ENCODE measurements around the gene BAD. TPM values are rescaled to one million over a fixed set of nuclear protein-coding genes. Genes with fewer than 3 reads are reported as not detected.

BAD gene
- total and polyA plus RNA-seq, 2 of the 13 experiments (the other 11 are each of a cell fraction or from before 2014, with no cell fraction given), result 17.9 to 28.5 TPM

DNA sequence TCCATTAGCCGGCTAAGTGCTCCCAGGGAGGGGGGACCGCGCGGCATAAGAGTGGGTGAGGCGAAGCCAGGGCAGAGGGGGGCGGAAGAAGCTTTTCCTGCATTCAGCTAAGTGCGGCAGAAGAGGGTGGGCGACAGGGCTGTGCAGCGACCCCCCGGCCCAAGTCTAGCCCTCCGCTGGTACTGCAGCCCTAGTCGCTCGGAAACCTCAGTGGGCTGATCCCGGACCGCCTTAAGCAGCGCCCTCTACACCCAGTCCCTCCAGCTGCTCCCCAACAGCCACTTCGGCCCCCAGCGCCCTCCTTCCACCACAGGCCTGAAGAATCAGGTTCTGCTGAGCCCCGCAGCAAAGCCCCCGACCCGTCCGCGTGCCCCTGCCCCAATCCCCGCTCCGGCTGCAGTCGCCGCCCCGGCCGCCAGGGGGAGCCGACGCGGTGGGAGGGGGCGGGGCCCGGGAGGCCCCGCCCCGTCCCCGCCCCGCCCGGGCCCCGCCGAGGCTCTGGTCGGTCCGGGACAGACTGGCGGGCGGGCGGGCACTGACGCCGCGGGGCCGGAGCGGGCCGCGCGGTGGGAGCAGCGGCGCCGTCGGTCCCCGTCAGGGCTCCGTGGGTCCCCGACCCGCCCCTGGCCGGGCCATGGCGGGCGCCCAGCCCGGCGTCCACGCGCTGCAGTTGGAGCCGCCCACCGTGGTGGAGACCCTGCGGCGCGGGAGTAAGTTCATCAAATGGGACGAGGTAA lies 33.3 kb downstream of the BAD start, which contains the start of gene PLCB3 (continued):
- TF ChIP-seq, protein P1, sequence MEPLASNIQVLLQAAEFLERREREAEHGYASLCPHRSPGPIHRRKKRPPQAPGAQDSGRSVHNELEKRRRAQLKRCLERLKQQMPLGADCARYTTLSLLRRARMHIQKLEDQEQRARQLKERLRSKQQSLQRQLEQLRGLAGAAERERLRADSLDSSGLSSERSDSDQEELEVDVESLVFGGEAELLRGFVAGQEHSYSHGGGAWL (CRISPR knock-in tag; IDR thresholded peaks at IDR 0.05), result no peak
- TF ChIP-seq ZNF839 (CRISPR knock-in tag; IDR thresholded peaks at IDR 0.05; ENCODE audit: borderline replicate concordance) (no peak), ZNF746 (CRISPR knock-in tag; IDR thresholded peaks at IDR 0.05) (no peak), ZBTB7A (CRISPR knock-in tag; IDR thresholded peaks at IDR 0.05) (peak; percentile 90), ZNF530 (CRISPR knock-in tag; IDR thresholded peaks at IDR 0.05; ENCODE audit: low read depth) (no peak), ZNF572 (CRISPR knock-in tag; IDR thresholded peaks at IDR 0.05) (0 out of 2 replicates have a peak, but pooled peaks have one; percentile 34), ZNF331 (CRISPR knock-in tag; IDR thresholded peaks at IDR 0.05) (0 out of 2 replicates have a peak, but pooled peaks have one; percentile 4), ZNF768 (CRISPR knock-in tag; IDR thresholded peaks at IDR 0.05) (0 out of 2 replicates have a peak, but pooled peaks have one; percentile 11), KDM2A (CRISPR knock-in tag; IDR thresholded peaks at IDR 0.05; ENCODE audit: borderline replicate concordance, low read depth) (peak; percentile 58; the same call in 1 of the 2 replicates), CEBPG (CRISPR knock-in tag; IDR thresholded peaks at IDR 0.05) (no peak), TMF1 (CRISPR knock-in tag; IDR thresholded peaks at IDR 0.05; ENCODE audit: low read depth) (no peak), TRIM24 (CRISPR knock-in tag; IDR thresholded peaks at IDR 0.05) (no peak), ZSCAN21 (CRISPR knock-in tag; IDR thresholded peaks at IDR 0.05; ENCODE audit: borderline replicate concordance) (no peak), SAFB2 (CRISPR knock-in tag; IDR thresholded peaks at IDR 0.05; ENCODE audit: borderline replicate concordance, low read depth) (no peak), SIN3A (IDR thresholded peaks at IDR 0.05; ENCODE audit: borderline replicate concordance, low read depth, low read length) (peak; percentile 19; the same call in 1 of the 2 replicates), ZFP91 (CRISPR knock-in tag; IDR thresholded peaks at IDR 0.05; ENCODE audit: borderline replicate concordance) (peak; percentile 29; the same call in 1 of the 2 replicates), AGO1 (IDR thresholded peaks at IDR 0.05; ENCODE audit: low read depth, low read length, poor library complexity, severe bottlenecking) (peak; percentile 5), FLYWCH1 (CRISPR knock-in tag; IDR thresholded peaks at IDR 0.05) (0 out of 2 replicates have a peak, but pooled peaks have one; percentile 20), CCDC6 (CRISPR knock-in tag; IDR thresholded peaks at IDR 0.05) (no peak), ZNF121 (CRISPR knock-in tag; IDR thresholded peaks at IDR 0.05) (no peak), SP1 (IDR thresholded peaks at IDR 0.05) (no peak), SP1 (CRISPR knock-in tag; IDR thresholded peaks at IDR 0.05) (peak; percentile 88), MAFK (conservative IDR thresholded peaks at IDR 0.05 in 1 of 2, IDR thresholded peaks at IDR 0.05 in 1 of 2; ENCODE audit: low read length in 2 of 2) (no peak), ETV6 (CRISPR knock-in tag; conservative IDR thresholded peaks at IDR 0.05) (no peak), ZNF879 (CRISPR knock-in tag; IDR thresholded peaks at IDR 0.05) (no peak), HDAC6 (IDR thresholded peaks at IDR 0.05; ENCODE audit: low read depth, low read length) (no peak)
- TF ChIP-seq, protein P2, sequence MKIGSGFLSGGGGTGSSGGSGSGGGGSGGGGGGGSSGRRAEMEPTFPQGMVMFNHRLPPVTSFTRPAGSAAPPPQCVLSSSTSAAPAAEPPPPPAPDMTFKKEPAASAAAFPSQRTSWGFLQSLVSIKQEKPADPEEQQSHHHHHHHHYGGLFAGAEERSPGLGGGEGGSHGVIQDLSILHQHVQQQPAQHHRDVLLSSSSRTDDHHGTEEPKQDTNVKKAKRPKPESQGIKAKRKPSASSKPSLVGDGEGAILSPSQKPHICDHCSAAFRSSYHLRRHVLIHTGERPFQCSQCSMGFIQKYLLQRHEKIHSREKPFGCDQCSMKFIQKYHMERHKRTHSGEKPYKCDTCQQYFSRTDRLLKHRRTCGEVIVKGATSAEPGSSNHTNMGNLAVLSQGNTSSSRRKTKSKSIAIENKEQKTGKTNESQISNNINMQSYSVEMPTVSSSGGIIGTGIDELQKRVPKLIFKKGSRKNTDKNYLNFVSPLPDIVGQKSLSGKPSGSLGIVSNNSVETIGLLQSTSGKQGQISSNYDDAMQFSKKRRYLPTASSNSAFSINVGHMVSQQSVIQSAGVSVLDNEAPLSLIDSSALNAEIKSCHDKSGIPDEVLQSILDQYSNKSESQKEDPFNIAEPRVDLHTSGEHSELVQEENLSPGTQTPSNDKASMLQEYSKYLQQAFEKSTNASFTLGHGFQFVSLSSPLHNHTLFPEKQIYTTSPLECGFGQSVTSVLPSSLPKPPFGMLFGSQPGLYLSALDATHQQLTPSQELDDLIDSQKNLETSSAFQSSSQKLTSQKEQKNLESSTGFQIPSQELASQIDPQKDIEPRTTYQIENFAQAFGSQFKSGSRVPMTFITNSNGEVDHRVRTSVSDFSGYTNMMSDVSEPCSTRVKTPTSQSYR (CRISPR knock-in tag; IDR thresholded peaks at IDR 0.05; ENCODE audit: borderline replicate concordance), result no peak
